BJ (cell line): ENCODE data around the gene B4GALNT3. TPM values are rescaled to one million over a fixed set of nuclear protein-coding genes. Genes with fewer than 3 reads are reported as not detected.

Source experiments
- CTCF ChIA-PET: fragments of 350-600 bp; formaldehyde crosslinking; extraction: SDS; loops from one replicate; lab custom pipeline; 2021; ENCODE audit warnings: antibody characterized with exemption, inconsistent platforms; lab: Yijun Ruan, JAX
- POLR2A ChIA-PET: fragments of 300-600 bp; sonication (Branson Sonifier 250); formaldehyde crosslinking; extraction: SDS; loops from one replicate; lab custom pipeline; 2021; ENCODE audit warnings: antibody characterized with exemption; lab: Charles Lee
- DNase-seq: peaks from one replicate; pipeline ENCODE4 v3.0.0-alpha.2; 2011; ENCODE audit warnings: low read depth
- H3K27me3 ChIP-seq: 2 replicates; pipeline ENCODE4 v1.6.0; 2011; ENCODE audit warnings: low read length; ENCODE audit not compliant: control insufficient read depth, insufficient read depth
- H3K36me3 ChIP-seq: 2 replicates; pipeline ENCODE4 v1.5.1; 2011; ENCODE audit warnings: low read length; ENCODE audit not compliant: control insufficient read depth, insufficient read depth
- H3K4me3 ChIP-seq: 2 replicates; pipeline ENCODE4 v1.5.1; 2011; ENCODE audit warnings: low read depth, mild to moderate bottlenecking, control low read depth, low read length
- polyA plus RNA-seq: library from polyadenylated mRNA; depleted of rRNA; stranded (reverse); fragments of >200 nt; gene quantifications from 2 replicates; pipeline ENCODE4 v1.2.3, GENCODE V29; 2011
- TF ChIP-seq, protein P1 (sequence below): IDR thresholded peaks from 2 replicates; pipeline ENCODE4 v1.5.1; 2011; ENCODE audit warnings: low read depth, mild to moderate bottlenecking, control low read depth, inconsistent platforms, low read length, moderate library complexity; ENCODE audit not compliant: insufficient read depth

B4GALNT3 gene
- polyA plus RNA-seq, 1 experiment, result not detected

DNA sequence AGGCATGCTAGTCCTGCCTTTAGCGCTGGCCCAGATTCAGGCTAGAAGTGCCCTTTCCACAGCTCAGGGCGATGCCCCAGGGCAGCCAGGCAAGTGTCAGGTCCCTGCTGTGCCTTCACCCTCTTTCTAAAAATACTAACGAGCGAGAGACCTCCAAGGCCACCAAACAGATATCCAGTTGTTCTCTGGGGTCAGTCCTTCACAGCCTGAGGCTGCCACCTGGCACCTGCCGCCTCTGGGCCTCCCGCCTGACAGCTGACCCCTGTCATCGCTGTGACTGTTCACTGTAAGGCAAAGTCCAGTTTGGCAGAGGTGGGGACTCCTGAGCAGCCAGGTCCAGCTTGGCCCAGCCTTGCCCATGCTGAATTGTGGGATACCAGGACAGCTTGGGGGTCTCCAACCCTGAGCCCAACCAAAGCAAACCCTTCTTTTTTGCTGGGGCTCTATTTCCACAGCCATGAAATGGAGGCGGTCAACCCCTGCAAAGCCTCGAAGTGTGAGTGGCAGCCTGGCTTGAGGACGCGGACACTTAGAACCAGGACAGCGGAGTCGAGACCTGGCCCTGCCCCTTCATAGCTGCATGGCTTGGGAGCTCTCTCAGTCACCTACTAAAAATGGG lies 123.6 kb downstream of the B4GALNT3 start:
- POLR2A ChIA-PET, result no interaction called here
- CTCF ChIA-PET, result interaction anchor here (0.8 kb wide), 1 partner anchor 168 kb away, joined by 3 read pairs; no protein-coding TSS in a partner anchor
- no peaks in the 10 kb centered on the region for H3K36me3 ChIP-seq
- TF ChIP-seq, protein P1, sequence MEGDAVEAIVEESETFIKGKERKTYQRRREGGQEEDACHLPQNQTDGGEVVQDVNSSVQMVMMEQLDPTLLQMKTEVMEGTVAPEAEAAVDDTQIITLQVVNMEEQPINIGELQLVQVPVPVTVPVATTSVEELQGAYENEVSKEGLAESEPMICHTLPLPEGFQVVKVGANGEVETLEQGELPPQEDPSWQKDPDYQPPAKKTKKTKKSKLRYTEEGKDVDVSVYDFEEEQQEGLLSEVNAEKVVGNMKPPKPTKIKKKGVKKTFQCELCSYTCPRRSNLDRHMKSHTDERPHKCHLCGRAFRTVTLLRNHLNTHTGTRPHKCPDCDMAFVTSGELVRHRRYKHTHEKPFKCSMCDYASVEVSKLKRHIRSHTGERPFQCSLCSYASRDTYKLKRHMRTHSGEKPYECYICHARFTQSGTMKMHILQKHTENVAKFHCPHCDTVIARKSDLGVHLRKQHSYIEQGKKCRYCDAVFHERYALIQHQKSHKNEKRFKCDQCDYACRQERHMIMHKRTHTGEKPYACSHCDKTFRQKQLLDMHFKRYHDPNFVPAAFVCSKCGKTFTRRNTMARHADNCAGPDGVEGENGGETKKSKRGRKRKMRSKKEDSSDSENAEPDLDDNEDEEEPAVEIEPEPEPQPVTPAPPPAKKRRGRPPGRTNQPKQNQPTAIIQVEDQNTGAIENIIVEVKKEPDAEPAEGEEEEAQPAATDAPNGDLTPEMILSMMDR, result no peak
- H3K27me3 ChIP-seq, result peaks cover 4% of the 10 kb centered on the region; the same call in 1 of the 2 replicates
- H3K4me3 ChIP-seq, result no peak overlapping the region
- no peak for DNase-seq

DNA sequence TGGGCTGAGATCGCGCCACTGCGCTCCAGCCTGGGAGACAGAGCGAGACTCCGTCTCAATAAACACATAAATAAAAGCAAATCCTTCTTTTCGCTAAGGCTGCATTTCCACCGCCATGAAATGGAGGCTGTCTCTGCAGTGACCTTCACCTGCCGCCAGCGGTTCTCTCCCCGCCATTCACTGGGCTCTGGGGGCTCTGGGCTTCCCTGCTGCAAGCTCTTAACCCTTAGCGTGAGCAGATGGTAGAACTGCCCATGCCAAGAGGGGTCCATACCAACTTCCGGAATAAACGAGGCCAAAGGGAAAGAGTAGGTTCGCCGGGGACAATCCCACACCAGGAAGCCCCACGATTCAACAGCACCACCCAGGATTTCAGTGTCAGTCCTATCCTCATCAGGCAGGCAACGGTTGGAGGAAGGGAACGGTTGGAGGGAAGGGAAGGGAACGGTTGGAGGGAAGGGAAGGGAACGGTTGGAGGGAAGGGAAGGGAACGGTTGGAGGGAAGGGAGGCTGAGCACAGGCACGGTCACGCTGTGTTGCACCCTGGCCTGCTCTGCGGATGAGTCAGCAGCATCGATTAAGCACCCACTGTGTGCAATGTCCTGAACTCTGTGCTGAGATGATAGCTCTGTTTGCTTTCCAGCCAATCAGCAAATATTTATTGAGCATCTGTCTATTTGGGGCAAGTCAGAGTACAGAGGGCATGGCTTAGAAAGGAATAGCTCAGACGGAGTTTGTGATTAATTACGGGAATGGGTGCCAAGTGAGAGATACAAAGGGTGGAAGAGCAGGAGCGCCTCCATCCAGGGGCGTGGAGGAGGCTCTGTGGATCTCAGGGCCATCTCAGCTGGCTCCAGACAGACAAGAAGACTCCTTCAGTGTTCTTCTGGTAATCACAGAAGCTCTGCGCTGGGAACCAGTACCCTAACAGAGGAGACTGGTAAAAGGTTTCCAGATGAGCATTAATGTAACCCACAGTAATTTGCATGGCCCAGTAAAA lies 125.6 kb downstream of the B4GALNT3 start:
- TF ChIP-seq, protein P1, result no peak
- Histone ChIP-seq H3K27me3 (peaks cover 7% of the 10 kb centered on the region; the same call in 1 of the 2 replicates), H3K4me3 (no peak overlapping the region), H3K36me3 (no peaks in the 10 kb centered on the region)
- POLR2A ChIA-PET, result no interaction called here
- no peak for DNase-seq
- CTCF ChIA-PET, result interaction anchor here (0.9 to 2.2 kb wide), 3 partner anchors 9 to 15 kb away, joined by 3 to 11 read pairs (median 6); no protein-coding TSS in a partner anchor

DNA sequence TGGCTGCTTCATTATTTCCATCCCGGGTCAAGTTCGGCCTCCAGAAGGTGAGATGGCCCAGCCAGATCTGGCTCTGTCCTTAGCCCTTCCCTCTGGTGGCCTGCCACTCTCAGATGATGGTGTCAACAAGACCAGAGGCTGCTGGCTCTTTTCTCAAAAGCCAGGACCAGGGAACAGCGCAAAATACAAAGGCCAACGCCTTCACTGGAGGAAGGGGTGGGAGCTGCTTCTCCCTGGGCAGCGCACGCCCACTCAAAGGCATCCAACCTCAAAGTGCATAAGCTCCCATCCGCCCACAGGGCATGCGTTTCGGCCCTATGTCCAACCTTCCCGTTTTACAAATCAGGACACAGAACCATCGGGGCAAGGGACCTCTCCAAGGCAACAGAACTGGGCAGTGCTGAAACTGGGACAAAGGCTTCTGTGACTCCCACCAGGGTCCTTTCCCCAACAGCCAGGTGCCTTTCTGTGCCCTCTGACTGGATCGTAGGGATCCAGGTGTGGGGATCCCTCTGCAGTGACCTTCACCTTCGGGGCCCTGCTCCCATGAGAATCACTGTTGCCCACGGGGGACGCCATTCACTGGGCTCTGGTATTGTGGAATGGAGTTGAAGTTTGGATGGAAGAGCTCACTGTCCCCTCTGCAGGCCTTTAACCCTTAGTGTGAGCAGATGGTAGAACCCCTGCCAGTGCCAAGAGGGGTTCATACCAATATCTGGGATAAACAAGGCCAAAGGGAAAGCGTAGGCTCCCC lies 126.8 kb downstream of the B4GALNT3 start:
- no peak overlapping the region for H3K4me3 ChIP-seq
- no peaks in the 10 kb centered on the region for H3K36me3 ChIP-seq
- TF ChIP-seq, protein P1, result no peak
- POLR2A ChIA-PET, result no interaction called here
- no peak for DNase-seq
- H3K27me3 ChIP-seq, result peaks cover 11% of the 10 kb centered on the region; the same call in 1 of the 2 replicates
- CTCF ChIA-PET, result interaction anchor here (0.9 to 2.2 kb wide), 4 partner anchors 10 to 16 kb away, joined by 3 to 11 read pairs (median 7); no protein-coding TSS in a partner anchor

DNA sequence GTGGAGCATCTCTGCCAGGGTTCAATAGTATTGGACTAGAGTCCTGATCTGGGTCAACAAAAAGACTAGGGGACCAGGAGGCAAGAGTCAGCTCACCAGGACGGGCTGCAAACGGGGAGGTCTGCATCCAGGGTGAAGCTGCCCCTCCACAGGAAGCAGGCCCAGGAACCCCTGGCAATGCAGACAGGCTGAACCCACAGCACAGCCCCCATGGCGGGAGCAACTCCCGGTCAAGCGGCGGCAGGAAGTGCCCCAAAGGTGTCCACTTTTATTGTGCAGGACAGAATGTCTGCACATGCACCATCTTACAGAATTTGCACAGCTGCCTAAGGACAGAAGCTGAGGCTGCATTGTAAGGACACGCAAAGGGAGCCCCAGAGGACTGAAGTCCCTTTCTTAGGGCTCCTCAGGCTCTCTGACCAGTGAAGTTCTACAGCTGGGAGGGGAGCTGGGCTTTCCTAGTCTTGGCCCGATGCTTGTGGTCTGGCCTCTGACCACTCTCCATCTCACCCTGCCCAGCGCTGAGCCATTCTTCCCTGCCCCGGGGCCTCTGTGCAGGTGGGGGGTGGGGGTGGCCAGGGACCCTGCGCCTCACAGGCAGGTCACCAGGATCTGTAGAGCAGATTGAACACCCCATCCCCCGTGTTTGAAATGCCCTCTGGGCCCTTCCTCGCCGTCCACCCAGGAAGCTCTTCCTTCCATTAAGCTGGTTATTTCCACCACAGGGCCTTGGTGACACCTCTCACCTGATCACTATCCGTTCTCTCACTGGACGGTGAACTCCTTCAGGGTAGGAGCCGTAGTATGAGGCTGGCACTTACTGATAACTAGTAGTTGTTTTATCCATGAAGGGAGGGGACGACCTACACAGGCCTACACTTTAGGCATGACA lies 127.6 kb downstream of the B4GALNT3 start:
- ChIA-PET CTCF (interaction anchor here (0.6 to 2.2 kb wide), 4 partner anchors 9 to 147 kb away, joined by 3 to 8 read pairs (median 4); no protein-coding TSS in a partner anchor), POLR2A (interaction anchor here (0.5 kb wide), 1 partner anchor 270 kb away, joined by 5 read pairs; no protein-coding TSS in a partner anchor)
- no peak for DNase-seq
- Histone ChIP-seq H3K27me3 (peaks cover 11% of the 10 kb centered on the region; the same call in 1 of the 2 replicates), H3K4me3 (no peak overlapping the region), H3K36me3 (no peaks in the 10 kb centered on the region)
- TF ChIP-seq, protein P1, result no peak
